ENCODE results near the gene POC1A.
A peak's percentile ranks its signal among the peaks of the same experiment; 100 is the strongest.

The POC1A gene

DNA sequence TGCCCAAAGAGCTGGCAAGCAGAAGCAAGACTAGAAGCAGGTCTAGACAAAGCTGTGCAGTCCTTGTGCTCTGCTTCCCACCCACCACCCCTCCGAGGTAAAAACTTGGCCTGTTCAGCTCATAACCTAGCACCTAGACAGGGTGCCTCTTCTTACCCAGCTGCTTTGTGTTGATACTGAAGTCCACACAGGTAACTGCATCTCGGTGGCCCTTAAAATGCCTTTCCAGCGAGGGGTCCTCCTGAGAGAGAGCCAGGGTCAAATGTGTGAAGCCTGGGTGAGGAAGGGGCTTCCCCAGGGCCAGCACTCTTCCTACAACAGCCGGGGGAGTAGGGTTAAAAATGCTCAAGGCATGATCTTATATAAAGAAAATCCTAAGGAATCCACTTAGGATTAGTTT, 3.4 kb downstream of the POC1A start:
- no peak for DNase-seq (ENCODE audit: low read depth in 2 of 2)

DNA sequence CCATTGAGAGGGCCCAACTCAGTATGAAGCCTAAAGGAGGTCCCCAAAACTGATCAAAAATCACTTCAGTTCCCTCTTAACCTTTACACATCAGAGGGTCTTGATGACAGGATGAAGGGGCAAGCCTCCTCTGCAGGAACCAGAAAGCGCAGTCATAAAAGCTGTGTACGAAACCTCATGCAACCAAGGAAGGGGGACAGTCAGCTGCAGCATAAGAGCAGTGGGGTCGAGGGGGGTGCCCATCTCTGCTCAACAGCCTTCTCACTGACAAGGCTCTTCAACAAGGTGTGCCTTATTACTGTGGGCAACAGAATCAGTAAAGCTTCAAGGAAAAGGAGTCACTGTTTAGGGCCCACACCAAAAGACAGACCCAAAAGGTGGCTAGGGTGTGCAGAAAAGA, 3.9 kb downstream of the POC1A start:
- DNase-seq (ENCODE audit: low read depth in 2 of 2), result no peak

DNA sequence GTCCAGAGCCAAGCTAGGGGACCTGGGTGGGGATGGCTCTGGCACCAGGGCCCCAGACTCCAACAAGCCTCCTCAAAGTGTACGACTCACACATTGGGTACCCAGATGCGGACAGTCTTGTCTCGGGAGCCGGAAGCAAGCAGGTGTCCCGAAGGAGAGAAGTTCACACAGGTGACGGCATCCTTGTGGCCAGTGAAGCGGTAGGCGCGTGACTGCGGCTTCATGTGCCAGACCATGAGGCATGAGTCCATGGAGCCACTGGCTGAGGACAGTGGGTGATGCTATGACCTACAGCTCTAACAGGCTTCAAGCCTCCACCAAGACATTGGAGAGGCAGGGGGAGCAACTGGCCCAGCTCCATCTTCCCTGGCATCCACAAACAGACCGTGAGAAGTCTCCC, 4.5 kb downstream of the POC1A start:
- no peak for DNase-seq (ENCODE audit: low read depth in 2 of 2)

DNA sequence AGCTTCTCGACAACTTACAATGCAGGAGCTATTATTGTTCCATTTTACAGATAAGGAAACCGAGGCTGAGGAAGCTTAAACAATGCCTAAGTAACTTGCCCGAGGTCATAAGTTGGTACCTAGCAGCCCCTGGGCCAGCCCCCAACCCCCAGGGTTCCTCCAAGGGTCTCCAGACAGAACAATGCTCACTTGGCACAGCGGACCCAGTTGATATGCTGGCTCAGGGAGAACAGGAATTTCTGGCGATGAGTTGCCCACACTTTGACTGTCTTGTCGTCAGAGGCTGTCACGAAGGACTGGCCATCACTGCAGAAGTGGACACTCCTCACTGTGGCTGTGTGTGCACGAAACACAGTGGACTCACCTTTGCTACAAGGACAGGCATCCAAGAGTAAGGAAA, 5.2 kb downstream of the POC1A start:
- DNase-seq (ENCODE audit: low read depth in 2 of 2), result no peak

DNA sequence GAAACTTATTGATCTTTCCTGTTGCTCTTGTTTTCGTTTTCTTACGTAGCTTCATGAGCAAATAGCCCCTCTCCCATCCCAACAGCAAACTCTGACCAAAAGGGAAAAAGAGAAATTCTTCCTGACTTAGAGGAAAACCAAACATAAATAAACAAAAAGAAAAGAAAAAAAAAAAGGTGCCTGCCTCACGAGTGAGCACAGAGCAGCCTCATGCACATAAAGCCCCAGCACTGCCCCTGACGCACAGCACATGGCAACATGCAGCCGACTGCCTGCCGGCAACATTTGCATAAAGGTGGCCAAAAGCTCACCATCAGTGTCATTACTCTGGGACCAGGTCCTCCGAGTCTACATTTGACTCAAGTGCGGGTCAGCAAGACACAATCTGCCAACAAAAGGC, 6.4 kb downstream of the POC1A start:
- no peak for DNase-seq (ENCODE audit: low read depth in 2 of 2)

DNA sequence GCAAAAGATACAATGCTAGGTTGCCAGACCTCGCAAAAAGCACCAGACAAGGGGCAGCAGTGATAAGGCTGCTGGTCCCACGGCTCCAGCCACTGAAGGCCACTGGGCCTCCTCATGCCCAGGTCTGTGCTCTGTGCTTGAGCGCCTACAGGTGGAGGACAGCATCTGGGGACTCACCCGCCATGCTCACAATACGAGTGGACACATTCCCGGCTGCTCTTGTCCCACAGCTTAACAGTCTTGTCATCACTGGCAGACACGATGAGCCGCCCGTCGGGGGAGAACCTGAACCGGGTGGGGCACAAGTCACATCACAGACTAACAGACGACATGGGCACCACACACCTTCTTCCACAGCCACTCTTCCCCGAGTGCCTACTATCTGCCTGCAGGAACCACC, 7.4 kb downstream of the POC1A start:
- no peak for DNase-seq (ENCODE audit: low read depth in 2 of 2)

DNA sequence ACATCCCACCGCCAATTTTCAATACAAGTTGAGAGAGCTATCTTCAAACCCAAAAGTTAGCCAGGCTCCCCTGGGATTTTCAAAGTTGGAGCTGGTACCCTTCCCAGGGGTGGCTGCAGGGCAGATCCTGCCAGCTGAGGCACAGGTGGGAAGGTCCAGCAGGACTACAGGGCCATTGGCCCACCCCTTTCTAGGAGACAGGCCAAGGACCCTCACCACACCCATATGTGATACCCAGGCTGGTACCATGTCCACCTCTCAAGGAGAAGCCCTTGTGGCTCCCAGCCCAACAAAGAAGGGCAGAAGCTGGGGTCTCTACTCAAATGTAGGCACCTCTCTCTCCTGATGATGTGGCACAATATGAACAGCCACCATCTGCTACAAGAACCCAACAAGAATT, 8.0 kb downstream of the POC1A start:
- DNase-seq (ENCODE audit: low read depth in 2 of 2), result no peak

DNA sequence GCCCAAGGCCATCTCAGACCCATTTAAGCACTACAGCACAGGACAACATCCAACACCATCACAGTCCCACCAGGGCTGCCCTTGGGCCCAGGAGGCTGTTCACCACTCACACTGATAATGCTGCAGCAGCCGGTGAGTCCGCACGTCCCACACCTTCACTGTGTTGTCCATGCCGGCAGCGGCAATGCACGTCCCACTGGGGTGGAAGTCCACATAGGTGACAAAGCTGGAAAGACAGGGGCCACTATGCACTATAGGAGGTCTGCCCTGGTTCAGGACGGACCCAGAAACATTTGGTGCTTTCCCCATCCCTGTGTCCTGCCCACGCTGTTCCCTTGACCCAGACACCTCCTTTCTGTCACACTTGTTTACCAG, 8.5 kb downstream of the POC1A start:
- DNase-seq (ENCODE audit: low read depth in 2 of 2), result no peak

DNA sequence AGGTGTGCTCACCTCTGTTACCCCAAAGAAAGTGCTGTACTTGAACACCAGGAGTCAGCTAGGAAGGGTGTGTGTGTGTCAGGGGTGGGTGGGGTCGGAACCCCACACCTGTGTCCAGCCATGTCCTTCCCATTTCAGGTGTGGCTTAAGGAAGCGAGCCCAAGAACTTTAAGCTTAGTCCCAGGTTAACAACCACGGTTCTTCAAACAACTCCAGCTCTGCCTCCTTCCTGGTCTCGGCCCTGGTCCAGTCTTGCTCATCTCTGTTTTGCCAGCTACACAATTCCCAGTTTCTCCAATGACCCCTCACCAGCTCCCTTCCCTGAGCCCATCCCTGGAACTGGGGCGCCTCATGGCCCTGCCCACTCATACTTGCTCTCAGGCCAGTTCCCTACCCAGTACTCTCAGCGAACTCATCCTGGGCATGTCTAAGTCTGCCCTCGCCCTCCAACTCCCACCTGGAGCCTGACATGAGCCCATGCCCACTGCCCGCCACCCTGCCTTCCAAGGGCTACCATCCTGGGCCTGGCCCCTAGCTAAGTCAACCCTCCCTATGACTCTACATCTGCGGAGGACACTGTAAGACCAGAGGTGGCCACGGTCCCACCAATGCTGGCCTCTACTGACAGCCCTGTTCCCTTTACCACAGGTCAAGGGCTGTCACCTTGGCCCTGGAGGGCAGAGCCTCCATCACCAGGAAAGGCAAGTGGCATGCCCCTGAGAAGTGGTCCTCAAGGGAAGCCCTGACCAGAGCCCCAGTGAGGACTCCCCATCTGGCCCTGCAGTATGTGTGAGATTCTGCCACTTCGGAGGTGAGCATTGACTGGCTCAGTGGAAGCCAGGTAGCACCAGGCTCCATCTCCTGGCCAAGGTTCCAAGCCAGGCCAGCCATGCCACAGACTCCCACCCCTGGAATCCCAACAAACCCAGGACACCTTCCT, 9.2 kb downstream of the POC1A start:
- no peak for DNase-seq (ENCODE audit: low read depth in 2 of 2)

DNA sequence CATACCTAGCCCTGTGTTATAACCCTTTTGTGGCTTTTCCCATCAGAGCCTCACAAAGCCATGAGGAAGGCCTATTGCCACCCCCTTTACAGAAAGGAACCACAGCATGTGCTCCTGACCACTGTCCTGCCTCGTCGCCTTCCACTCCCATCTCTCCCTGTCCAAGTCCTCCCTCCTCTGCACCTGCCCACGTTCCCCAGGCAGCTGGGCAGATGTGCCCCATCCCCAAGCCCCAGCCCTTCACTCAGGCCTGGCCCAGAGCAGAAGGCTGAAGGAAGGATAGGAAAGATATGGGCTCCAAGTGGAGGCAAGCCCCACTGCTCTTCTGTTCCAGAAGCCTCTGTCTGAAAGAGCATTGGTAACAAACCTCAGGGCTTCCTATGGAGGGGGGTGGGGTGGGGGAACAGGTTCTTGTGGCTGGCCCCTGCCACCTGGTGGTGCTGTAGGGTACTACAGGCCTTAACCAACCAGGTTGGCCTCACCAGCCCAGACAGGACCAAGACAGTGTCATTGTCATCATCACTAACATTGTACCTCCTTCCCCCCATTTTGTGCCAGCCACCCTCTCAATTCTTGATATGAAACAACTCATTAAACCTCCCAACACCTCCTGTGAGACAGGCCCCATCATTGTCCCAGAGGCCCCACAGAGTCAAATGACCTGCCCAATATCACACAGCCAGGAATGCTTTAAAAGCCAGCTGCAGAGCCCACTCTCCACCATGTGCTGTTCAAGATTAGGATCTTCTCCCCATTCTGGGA, 10.0 kb downstream of the POC1A start:
- DNase-seq (ENCODE audit: low read depth in 2 of 2), result peak; percentile 67 to 79

DNA sequence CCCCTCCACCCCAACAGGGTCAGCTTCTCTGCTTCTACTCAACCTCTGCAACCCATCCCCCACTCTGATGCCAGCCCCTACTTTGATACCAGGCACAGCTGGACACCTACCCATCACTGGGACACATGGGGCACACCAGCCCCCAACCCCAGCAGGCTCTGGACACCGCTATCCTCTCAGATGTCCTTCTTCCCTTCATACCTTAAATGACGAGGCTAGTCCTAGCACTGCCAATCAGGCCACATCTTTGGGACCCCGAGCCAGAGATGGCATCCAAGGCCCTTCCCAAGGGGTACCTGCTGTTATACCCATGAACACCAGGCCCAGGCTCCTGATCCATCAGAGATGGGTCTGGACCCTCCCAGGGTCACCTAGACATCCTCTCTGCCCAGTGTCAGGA, 10.6 kb downstream of the POC1A start:
- DNase-seq (ENCODE audit: low read depth in 2 of 2), result no peak

DNA sequence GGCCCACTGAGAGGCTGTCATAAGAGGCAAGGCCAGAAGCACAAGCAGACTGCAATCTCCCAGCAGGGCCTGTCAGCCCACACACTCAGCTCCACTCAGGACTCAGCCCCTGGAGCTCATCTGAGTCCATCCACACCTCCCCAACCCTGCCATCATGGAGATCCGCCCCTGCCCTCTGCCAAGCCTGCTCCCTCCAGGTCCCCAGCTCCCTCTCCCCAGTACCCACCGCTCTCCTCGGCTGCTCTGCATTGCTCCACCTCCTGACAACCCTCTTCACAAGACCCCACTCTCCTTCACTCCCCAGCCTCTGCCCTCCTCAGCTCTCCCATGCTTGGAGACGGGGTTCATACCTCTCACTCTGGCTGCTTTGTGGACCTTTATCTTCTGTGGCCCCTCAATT, 11.1 kb downstream of the POC1A start:
- no peak for DNase-seq (ENCODE audit: low read depth in 2 of 2)

DNA sequence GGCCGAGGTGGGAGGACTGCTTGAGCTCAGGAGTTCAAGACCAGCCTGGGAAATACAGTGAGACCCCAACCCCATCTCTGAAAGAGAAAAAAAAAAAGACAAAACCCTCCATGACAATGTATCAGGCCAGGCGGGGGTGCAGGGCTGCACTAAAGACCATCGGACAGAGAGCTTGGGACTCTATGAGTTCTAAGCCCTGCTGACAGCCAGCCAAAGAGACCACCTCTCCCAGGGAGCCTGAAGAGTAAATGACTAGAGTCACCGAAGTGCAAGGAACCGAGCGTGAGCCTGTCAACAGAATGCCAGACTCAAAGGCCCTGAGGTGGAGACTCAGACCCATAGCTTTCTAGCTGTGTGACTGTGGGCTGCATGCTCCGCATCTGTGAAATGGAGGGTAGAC, 12.5 kb downstream of the POC1A start:
- no peak for DNase-seq (ENCODE audit: low read depth in 2 of 2)

DNA sequence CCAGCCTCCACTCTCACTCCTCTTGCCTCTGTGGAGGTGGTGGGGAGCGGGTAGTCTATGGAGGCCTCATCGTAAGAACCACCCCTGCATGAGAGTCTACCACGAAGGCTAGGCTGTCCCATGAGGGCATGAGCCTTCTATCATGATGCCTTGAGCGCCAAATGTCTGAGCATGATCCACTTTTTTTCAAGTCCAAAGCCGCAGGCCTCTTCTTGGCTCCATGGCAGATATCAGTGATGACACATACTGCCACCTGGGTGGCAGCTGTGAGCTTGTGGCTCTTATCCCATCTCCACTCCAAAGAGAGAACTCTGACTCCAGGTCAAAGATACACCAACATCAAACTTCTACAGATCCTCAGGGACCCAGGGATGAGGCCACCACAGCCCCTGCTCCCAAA, 13.5 kb downstream of the POC1A start:
- DNase-seq (ENCODE audit: low read depth in 2 of 2), result no peak

DNA sequence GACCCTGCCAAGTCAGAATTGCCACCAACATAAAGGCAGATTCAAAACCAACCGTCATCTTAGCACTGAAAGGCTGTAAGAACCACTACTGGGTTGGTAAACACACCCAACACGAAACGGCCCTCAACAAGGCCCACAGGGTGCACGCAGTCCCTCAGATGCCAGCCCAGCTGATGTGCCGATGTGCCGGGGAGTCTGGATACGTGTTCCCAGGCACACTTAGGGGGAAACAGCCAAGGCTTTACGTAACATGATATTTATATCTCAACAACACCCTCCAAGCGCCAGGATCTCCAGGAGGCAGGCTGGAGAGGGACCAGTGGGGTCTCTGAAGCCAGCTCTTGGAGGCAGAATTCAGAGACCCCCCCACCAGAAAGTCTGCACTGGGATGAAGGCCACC, 14.2 kb downstream of the POC1A start:
- no peak for DNase-seq (ENCODE audit: low read depth in 2 of 2)

DNA sequence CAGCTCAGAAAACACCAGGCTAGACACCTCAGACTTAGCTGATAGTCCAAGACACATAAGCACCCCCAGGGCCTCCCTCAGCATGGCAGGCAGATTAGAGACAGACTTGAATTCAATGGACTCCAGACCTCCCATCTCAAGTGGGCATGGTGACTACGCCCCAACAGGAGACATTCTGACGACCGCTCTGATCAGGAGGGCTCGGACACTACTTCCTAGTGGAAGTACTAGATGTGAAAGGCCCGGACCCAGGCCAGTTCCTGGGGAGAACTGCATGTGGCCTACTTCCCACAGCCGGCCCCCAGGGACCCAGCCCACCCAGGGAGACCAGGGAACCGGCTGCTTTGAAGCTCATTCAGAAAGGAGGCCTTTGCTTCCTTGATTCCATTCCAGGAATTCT, 16.9 kb downstream of the POC1A start:
- DNase-seq (ENCODE audit: low read depth in 2 of 2), result no peak

DNA sequence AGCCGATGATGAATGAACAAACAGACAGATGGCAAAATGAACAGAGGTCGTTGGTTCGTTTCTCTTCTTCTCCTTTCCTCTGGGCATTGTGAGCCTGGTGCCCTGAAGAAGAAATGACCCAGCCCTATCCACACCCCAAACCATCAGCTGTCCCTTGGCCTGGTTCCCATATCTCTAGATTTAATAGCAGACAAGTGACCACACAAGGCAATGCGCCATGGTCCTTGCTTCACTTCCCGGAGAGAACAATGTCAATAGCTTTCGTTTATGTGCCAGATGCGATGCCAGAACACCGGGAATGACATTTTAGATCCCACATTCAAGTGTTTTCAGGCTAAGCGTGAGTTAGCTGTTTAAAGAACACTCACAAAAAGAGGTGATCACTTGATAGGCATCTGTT, 17.7 kb downstream of the POC1A start:
- no peak for DNase-seq (ENCODE audit: low read depth in 2 of 2)

DNA sequence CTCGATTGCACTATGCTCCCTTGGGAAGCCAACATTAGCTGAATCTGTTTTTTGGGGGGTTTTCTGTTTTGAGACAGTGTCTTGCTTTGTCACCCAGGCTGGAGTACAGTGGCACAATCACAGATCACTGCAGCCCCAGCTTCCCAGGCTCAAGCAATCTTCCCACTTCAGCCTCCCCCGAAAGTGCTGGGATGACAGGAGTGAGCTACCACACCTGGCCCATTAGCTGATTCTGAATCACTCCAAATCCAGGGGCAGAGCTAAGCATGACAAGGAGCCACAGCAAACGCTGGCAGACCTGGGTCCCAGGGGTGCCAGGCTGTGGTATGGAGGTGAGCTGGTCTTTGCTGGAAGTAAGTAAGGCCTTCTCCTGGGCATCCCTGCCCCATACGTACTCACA, 18.9 kb downstream of the POC1A start:
- no peak for DNase-seq (ENCODE audit: low read depth in 2 of 2)

DNA sequence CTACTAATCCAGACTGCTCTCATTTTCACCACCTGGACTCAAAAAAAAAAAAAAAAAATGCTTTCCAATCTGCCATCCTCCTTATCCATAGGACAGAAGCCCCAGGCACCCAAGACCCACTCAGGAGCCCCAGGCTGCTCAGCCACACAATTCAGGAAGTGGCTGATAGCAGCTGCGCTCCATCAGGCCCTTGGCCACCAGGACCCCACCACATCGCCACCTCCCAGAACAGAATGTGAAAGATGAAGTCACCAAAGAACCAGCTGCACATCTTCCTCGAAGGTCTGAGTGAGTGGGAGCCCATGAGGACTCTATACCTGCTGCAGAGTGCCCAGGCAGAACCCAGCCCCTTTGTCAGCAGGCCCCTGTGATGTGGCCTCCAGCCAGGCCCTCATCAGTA, 19.5 kb downstream of the POC1A start:
- DNase-seq (ENCODE audit: low read depth in 2 of 2), result no peak

DNA sequence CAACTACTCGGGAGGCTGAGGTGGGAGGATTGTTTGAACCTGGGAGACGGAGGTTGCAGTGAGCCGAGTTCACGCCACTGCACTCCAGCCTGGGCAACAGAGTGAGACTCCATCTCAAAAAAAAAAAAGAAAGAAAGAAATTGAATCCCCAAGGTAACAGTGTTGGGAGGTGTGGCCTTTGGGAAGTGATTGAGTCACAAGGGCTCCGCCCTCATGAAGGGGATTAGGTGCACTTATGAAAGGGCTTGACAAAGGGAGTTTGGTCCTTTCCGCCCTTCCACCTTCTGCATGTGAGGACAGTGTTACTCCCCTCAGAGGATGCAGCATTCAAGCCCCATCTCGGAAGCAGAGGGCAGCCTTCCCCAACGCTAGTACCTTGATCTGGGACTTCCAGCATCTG, 21.3 kb downstream of the POC1A start:
- DNase-seq (ENCODE audit: low read depth in 2 of 2), result no peak

DNA sequence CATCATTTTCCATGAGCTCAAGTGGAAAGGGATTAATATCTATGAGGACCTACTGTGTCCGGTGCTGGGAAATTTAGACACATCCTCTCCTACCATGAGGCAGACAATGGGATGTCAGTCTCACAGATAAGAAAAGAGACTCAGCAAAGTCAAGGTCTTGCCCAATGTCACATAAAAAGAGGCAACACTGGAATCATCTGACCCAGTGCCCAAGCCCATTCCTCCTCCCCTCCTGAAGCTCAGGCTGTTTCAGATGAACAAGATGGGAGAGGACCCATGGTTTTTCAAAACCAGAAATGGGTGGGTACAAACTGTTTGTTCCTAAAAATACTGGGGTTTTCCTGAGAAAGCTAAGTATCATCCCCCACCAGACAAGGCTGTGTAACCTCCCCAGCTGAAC, 22.2 kb downstream of the POC1A start:
- no peak for DNase-seq (ENCODE audit: low read depth in 2 of 2)

DNA sequence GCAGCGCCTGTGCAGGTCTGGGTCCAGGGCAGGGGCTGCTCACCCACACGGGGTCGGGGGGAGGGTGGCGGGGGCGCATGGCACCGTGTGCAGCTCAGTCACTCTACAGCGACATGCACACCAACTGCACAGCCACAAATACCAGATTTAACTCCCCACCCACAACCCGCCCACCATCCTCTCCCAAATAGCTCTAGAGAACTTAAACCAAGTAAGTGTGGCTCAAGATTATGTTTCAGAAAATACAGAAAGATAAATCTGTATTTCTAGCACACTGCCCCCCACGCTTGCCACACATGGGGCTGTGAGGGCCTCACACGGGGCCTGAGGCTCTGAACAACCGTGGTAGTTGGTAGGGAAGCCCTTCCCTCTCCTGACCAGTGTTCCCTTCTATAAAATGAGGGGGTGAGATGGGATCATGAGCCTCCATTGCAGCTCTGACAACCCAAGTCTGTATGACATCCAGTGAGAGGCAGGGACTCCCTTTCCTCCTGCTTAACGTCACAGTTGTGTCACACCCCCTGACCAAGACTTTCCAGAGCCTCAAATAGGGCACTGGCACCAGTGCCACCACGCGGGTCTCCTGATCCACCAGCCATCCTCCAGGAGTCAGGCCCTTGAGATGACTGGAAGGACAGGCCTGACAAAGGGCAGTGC, 23.1 kb downstream of the POC1A start:
- no peak for DNase-seq (ENCODE audit: low read depth in 2 of 2)

All from stimulated activated CD4-positive, alpha-beta T cell treated with anti-CD3 and anti-CD28 coated beads, Interleukin-15, amount 100 ng/mL, for 48 hours (primary cell).